Peyer's patch (tissue), 4 donors: ENCODE results near the gene PPP1R8. TPM values are rescaled to one million over a fixed set of nuclear protein-coding genes. Genes with fewer than 3 reads are reported as not detected.
A peak's percentile ranks its signal among the peaks of the same experiment; 100 is the strongest.

Experiments used
- DNase-seq, 3 donors: peaks; one replicate each; pipeline ENCODE4 v3.0.0-alpha.2; 2017 to 2019
- H3K27ac ChIP-seq, 4 donors: fragments of 200-600 bp; sonication (generic); one replicate each; pipeline ENCODE4 v1.5.1; 2016 to 2019
- H3K27me3 ChIP-seq, 2 donors: fragments of 200-600 bp; sonication (generic); one replicate each; pipeline ENCODE4 v1.5.1; 2019
- H3K36me3 ChIP-seq, 3 donors: fragments of 200-600 bp; sonication (generic); one replicate each; pipeline ENCODE4 v1.5.1; 2016 to 2019
- H3K4me1 ChIP-seq, 4 donors: fragments of 200-600 bp; sonication (generic); one replicate each; pipeline ENCODE4 v1.5.1; 2016 to 2019
- H3K4me3 ChIP-seq, 4 donors: fragments of 200-600 bp; sonication (generic); 1 replicate in 3 of 4; 2 replicates in 1 of 4; pipeline ENCODE4 v1.5.1; 2016 to 2019; ENCODE audit warnings: mild to moderate bottlenecking in 1 of 4
- H3K9me3 ChIP-seq, 4 donors: fragments of 200-600 bp; sonication (generic); one replicate each; pipeline ENCODE4 v1.5.1; 2016 to 2019; ENCODE audit warnings: mild to moderate bottlenecking in 1 of 4
- CTCF ChIP-seq, 6 experiments: fragments of 450-650 bp in 4 of 6; fragments of 200-600 bp in 2 of 6; sonication (generic) in 1 of 6; IDR thresholded peaks; one replicate each; pipeline ENCODE4 v1.5.1; 2017 to 2019; ENCODE audit warnings: antibody characterized with exemption in 6 of 6, mild to moderate bottlenecking in 3 of 6, moderate library complexity in 1 of 6
- POLR2A ChIP-seq, 2 donors: fragments of 450-650 bp; IDR thresholded peaks; one replicate each; pipeline ENCODE4 v1.5.1; 2017; ENCODE audit warnings: antibody characterized with exemption in 2 of 2, mild to moderate bottlenecking in 2 of 2, moderate library complexity in 2 of 2
- total RNA-seq, 4 donors: library from RNA; depleted of rRNA; stranded (reverse); fragments of >200 nt; gene quantifications; one replicate each; pipeline ENCODE4 v1.1.0, GENCODE V29; 2016

PPP1R8 gene
- total RNA-seq, 4 donors from 2014 or later: 19.1 to 82.5 (median 27.0) TPM

- H3K27ac ChIP-seq: peak within 1 kb of the TSS; percentile 61 to 92 (median 76)
Observed at GRCh38 chr1:27872059-27872801, 41.6 kb downstream of the PPP1R8 start, which contains the start of gene THEMIS2. Gene THEMIS2, plus strand, starts transcription at chr1:27872544. Its CDS starts 28 bp downstream, at chr1:27872572.

GRCh38 chr1:27872802-27873551 is 42.4 kb downstream of the PPP1R8 start:
- Histone ChIP-seq H3K4me3 (peak overlapping the region; percentile 65 to 86 (median 80)), H3K27ac (peak overlapping the region; percentile 61 to 92 (median 76)), H3K9me3 (no peaks in the 10 kb centered on the region), H3K4me1 (peaks cover 0 to 30% (median 16%) of the 10 kb centered on the region in 4 donors), H3K27me3 (no peaks in the 10 kb centered on the region), H3K36me3 (no peaks in the 10 kb centered on the region)
- peak in 2 of 3 donors; percentile 49 to 58 for DNase-seq
- TF ChIP-seq CTCF (IDR thresholded peaks at IDR 0.05) (no peak), POLR2A (IDR thresholded peaks at IDR 0.05) (no peak)

More at GRCh38 chr1:27872059-27872801, 41.6 kb downstream of the PPP1R8 start, which contains the start of gene THEMIS2:
- no peaks in the 10 kb centered on the region for H3K9me3 ChIP-seq
- no peaks in the 10 kb centered on the region for H3K36me3 ChIP-seq
- TF ChIP-seq POLR2A (IDR thresholded peaks at IDR 0.05) (peak; percentile 40 to 68), CTCF (IDR thresholded peaks at IDR 0.05) (no peak)
- H3K4me3 ChIP-seq: peak within 1 kb of the TSS; percentile 65 to 86 (median 80)
- H3K4me1 ChIP-seq: peaks cover 0 to 30% (median 16%) of the 10 kb centered on the region in 4 donors
- no peaks in the 10 kb centered on the region for H3K27me3 ChIP-seq
- DNase-seq: peak; percentile 80 to 92 (median 88)

GRCh38 chr1:27873671-27874384 is 43.2 kb downstream of the PPP1R8 start:
- no peaks in the 10 kb centered on the region for H3K36me3 ChIP-seq
- DNase-seq: peak; percentile 46 to 68 (median 58)
- H3K27me3 ChIP-seq: no peaks in the 10 kb centered on the region
- peak overlapping the region; percentile 61 to 92 (median 76) for H3K27ac ChIP-seq
- no peak for TF ChIP-seq CTCF (IDR thresholded peaks at IDR 0.05)
- no peak for TF ChIP-seq POLR2A (IDR thresholded peaks at IDR 0.05)
- no peaks in the 10 kb centered on the region for H3K9me3 ChIP-seq
- H3K4me1 ChIP-seq: peaks cover 0 to 24% (median 13%) of the 10 kb centered on the region in 4 donors
- H3K4me3 ChIP-seq: peak overlapping the region; percentile 65 to 86 (median 80)

GRCh38 chr1:27876341-27877114 is 45.9 kb downstream of the PPP1R8 start:
- H3K27ac ChIP-seq: peak overlapping the region; percentile 40 to 92 (median 76)
- TF ChIP-seq CTCF (IDR thresholded peaks at IDR 0.05): no peak
- no peak for TF ChIP-seq POLR2A (IDR thresholded peaks at IDR 0.05)
- no peaks in the 10 kb centered on the region for H3K36me3 ChIP-seq
- H3K27me3 ChIP-seq: no peaks in the 10 kb centered on the region
- peak in 1 of 3 donors; percentile 45 for DNase-seq
- peak overlapping the region in 1 of 4 donors; percentile 3 for H3K4me3 ChIP-seq
- peaks cover 0 to 15% (median 6%) of the 10 kb centered on the region in 4 donors for H3K4me1 ChIP-seq
- no peaks in the 10 kb centered on the region for H3K9me3 ChIP-seq
